Myocyte (in vitro differentiated cells): ENCODE results near the gene TGM2. TPM values are rescaled to one million over a fixed set of nuclear protein-coding genes. Genes with fewer than 3 reads are reported as not detected.
"Not testable (repeated sequence)": the region's sequence is repeated elsewhere in the genome, so short reads cannot be mapped to it uniquely, and the experiment has no call there.

Source experiments
- DNase-seq: peaks from one replicate; pipeline ENCODE4 v3.0.0-alpha.2; 2012; ENCODE audit warnings: low read depth
- total RNA-seq: library from RNA; depleted of rRNA; stranded (reverse); fragments of >200 nt; gene quantifications from 2 replicates; pipeline ENCODE4 v1.2.3, GENCODE V29; 2014

TGM2 gene
- total RNA-seq, 1 donor from 2014 or later = 2.6 TPM

- no peak for DNase-seq
Observed at GRCh38 chr20:38117205-38117604, 47.9 kb downstream of the TGM2 start.

GRCh38 chr20:38116409-38117165, 48.5 kb downstream of the TGM2 start:
- no peak for DNase-seq

- no peak for DNase-seq
Observed at GRCh38 chr20:38115896-38116295, 49.2 kb downstream of the TGM2 start.

GRCh38 chr20:38115205-38115604, 49.9 kb downstream of the TGM2 start:
- DNase-seq = no peak

GRCh38 chr20:38114353-38114791, 50.7 kb downstream of the TGM2 start:
- peak; percentile 71 for DNase-seq

GRCh38 chr20:38113401-38114325, 51.4 kb downstream of the TGM2 start:
- peak; percentile 37 for DNase-seq

GRCh38 chr20:38112930-38113294, 52.2 kb downstream of the TGM2 start:
- DNase-seq = no peak

- DNase-seq = peak; percentile 83
Observed at GRCh38 chr20:38112261-38112929, 52.7 kb downstream of the TGM2 start.

GRCh38 chr20:38111366-38112232, 53.5 kb downstream of the TGM2 start:
- no peak for DNase-seq

- no peak for DNase-seq
Observed at GRCh38 chr20:38110525-38111178, 54.4 kb downstream of the TGM2 start.

GRCh38 chr20:38109591-38110524, 55.2 kb downstream of the TGM2 start:
- peak; percentile 93 for DNase-seq

- DNase-seq = peak; percentile 77
Observed at GRCh38 chr20:38108986-38109541, 56.0 kb downstream of the TGM2 start.

- DNase-seq = no peak
Observed at GRCh38 chr20:38108438-38108985, 56.6 kb downstream of the TGM2 start.

GRCh38 chr20:38107916-38108315, 57.2 kb downstream of the TGM2 start:
- not testable (repeated sequence) for DNase-seq

GRCh38 chr20:38107386-38107785, 57.7 kb downstream of the TGM2 start:
- DNase-seq = not testable (repeated sequence)

- no peak for DNase-seq
Observed at GRCh38 chr20:38106461-38106860, 58.6 kb downstream of the TGM2 start.

GRCh38 chr20:38104285-38104684, 60.8 kb downstream of the TGM2 start:
- no peak for DNase-seq

- not testable (repeated sequence) for DNase-seq
Observed at GRCh38 chr20:38102206-38102605, 62.9 kb downstream of the TGM2 start.
